GM08714 (cell line): ENCODE data around the gene PTCH1.

Experiments used
- H3K4me3 ChIP-seq: fragments of 200-500 bp; sonication (Bioruptor generic); 2 replicates; pipeline ENCODE4 v1.5.1; 2014; ENCODE audit warnings: mild to moderate bottlenecking, low read length, inconsistent platforms
- ZNF274 ChIP-seq: IDR thresholded peaks from 2 replicates; pipeline ENCODE4 v1.6.1; 2012; ENCODE audit warnings: mild to moderate bottlenecking, low read depth, low read length

The PTCH1 gene

GRCh38 chr9:95516734-95517558 lies at the start of gene PTCH1:
PTCH1 (minus strand) TSS chr9:95516971.
- no peak for TF ChIP-seq ZNF274

GRCh38 chr9:95565982-95566381 lies 49.2 kb upstream of the PTCH1 start:
- no peak overlapping the region for H3K4me3 ChIP-seq
- no peak for TF ChIP-seq ZNF274

More at GRCh38 chr9:95516734-95517558, at the start of gene PTCH1:
- H3K4me3 ChIP-seq, result peak within 1 kb of the TSS; percentile 48; the same call in 1 of the 2 replicates

DNA sequence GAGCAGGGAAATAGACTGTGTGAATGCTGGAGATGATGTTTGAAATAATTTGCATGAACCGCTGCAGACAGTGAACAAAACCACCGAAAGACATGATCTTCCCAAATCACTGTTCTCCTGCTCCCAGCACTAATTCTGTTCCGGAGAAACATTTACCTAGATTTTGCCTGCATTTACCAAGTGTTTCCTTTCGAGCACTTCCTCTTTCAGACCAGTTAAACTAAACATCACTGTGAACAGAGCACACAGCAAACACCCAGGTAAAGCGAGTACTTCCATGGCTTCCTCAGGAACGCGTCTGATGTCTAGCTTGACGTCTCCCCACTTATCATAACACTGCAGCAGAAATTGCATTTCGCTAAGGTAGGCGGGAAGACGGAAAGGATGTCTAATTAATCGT lies 45.1 kb upstream of the PTCH1 start:
- no peak for TF ChIP-seq ZNF274
- H3K4me3 ChIP-seq, result no peak overlapping the region

- no peak for TF ChIP-seq ZNF274
These were observed 40.4 kb upstream of the PTCH1 start for GRCh38 chr9:95557142-95557541.

DNA sequence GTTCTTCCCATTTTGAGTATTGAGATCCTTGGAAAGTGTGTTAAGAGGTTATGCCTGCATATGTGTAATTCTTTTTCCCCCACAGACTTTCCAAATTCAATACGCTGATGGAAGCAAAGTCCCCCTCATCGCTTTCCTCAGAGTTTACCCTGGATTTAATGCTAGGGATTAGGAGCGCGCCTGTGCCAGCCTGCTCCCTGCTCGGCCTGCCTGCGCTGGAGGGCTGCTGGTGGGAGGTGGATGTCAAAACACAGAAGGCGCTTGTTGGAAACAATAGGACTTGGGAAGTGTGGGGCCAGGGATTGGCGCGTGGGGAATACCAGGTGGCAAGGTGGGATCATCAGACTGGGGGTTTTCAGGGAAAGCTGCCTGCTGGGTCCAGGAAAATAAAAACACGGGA lies 39.8 kb upstream of the PTCH1 start:
- H3K4me3 ChIP-seq, result no peak overlapping the region
- no peak for TF ChIP-seq ZNF274

More at GRCh38 chr9:95557142-95557541, 40.4 kb upstream of the PTCH1 start:
- no peak overlapping the region for H3K4me3 ChIP-seq

DNA sequence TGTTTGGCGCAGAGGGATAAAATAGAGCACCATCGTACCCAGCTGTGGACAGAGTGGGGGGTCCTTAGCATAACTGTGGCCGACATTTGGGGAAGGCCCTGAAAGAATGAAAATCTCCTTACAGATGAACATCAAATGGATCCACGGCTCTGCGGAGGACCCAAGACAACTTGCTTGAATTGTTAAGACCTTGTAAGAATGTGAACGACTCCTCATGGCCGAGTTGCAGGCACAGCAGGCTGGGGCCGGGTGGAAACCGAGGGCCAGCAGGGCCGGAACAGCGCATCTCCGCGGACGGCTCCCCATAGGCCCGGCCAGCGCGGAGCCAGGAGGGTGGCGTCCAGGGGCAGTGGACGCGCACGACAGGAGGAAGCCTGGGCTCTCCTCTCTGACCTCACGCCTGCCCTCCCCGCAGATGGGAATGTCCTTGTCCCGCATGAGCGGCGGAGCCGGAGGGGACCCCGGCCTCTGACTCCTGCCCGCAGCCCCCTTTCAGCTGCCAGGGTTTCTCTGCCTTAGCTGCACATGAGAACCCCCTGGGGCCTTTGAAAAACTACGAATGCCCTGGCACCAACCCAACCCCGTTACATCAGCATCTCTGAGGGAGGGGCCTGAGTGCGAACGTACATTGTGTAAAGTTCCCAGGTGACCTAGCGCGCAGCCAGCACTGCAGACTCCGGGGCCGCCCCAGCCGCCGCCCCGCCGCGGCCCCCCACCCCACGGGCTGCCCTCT lies 36.2 kb upstream of the PTCH1 start:
- H3K4me3 ChIP-seq, result no peak overlapping the region
- TF ChIP-seq ZNF274, result no peak

GRCh38 chr9:95552255-95552654 lies 35.5 kb upstream of the PTCH1 start:
- no peak overlapping the region for H3K4me3 ChIP-seq
- TF ChIP-seq ZNF274, result no peak

GRCh38 chr9:95551406-95551805 lies 34.6 kb upstream of the PTCH1 start:
- no peak for TF ChIP-seq ZNF274

DNA sequence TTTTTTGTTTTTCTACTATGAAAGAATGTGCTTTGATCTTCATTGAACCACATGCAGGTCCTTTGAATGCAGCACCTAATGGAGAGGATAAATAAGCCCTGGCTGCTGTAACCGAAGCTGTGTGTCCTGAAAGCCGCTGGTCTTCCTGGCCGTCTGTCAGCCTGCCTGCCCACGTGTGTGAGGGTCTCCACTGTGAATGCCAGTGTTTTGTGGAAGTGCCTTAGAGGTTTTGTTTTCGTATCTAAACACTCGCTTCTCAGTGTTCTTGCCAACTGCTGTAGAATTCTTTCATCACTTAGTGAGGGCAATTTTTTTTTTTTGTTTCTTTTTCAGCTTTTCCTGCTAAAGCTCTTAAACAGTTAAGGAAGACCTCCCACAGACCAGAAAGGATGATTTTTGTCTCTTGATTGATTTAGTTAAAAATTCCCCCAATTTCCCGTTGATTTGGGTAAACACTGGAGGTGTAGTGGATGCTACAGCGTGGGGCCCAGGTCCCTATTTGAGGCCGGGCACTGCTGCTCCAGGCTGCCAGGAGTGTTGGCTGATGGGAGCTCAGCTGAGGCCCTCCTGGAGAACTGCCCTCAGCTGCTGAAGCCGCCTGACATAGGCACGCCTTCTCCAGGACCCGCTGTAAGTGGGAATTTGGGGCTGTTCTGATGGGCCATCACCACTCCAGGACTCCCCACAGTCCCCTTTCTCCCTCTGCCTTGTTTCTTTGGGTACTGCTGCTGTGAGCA lies 29.2 kb upstream of the PTCH1 start:
- TF ChIP-seq ZNF274, result no peak

More at GRCh38 chr9:95551406-95551805, 34.6 kb upstream of the PTCH1 start:
- H3K4me3 ChIP-seq, result no peak overlapping the region

DNA sequence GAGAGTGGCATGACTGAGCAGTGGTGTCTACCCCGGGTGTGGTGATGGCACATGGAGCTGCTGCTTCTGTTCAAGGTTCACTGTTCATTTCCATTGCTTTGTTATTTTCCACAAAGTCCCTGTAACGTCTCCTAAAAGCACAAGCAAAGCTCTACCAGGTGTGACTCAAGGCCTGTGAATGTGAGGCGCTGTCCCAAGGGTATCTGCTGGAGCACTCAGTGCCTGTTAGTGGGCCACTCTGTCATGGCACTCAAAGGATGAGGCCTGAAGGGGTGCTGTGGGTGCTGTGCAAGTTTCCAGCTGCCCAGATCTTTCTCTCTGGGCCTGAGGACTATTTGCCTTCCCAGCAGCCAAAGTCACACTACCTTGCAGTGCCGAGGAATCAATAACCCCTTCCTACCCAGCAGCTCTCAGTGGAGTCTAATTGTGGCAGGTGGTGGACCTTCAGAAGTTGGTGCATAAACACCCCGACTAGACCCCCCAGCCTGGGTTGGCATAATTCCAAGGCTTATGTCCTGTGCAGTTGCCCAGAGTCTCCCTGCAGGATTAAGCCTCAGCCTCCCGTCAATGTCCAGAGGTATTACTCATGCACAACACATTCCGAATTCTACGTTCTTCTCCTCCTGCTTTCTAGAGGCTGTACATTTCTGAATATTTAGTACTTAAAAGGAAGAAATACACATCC lies 17.4 kb upstream of the PTCH1 start:
- no peak for TF ChIP-seq ZNF274
- H3K4me3 ChIP-seq, result no peak overlapping the region

More for the DNA sequence above, 29.2 kb upstream of the PTCH1 start:
- H3K4me3 ChIP-seq, result no peak overlapping the region

- TF ChIP-seq ZNF274, result no peak
- no peak overlapping the region for H3K4me3 ChIP-seq
These were observed 13.1 kb upstream of the PTCH1 start for GRCh38 chr9:95529910-95530309.

DNA sequence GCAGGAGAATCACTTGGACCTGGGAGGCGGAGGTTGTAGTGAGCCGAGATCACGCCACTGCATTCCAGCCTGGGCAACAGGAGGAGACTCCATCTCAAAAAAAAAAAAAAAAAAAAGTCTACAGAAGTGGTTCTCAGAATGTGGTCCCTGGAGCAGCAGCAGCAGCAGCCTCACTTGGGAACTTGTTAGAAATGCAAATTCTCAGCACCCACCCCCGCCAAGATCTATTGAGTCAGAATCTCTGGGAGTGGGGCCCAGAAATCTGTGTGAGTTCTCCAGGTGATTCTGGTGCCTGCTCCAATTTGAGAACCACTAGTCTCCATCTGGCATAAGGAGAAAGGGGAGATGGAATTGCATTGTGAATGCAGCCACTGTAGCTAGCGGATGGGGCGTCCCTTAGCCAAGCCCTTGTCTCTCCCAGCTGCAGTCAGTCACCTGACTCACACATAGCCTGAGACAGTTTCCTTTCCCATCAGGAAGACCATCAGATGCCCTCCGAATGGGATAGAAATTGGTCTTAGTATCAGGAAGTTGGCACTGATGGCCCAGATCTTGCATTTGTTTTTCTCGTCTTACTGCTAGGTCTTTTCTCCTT lies 12.2 kb upstream of the PTCH1 start:
- no peak overlapping the region for H3K4me3 ChIP-seq
- no peak for TF ChIP-seq ZNF274

DNA sequence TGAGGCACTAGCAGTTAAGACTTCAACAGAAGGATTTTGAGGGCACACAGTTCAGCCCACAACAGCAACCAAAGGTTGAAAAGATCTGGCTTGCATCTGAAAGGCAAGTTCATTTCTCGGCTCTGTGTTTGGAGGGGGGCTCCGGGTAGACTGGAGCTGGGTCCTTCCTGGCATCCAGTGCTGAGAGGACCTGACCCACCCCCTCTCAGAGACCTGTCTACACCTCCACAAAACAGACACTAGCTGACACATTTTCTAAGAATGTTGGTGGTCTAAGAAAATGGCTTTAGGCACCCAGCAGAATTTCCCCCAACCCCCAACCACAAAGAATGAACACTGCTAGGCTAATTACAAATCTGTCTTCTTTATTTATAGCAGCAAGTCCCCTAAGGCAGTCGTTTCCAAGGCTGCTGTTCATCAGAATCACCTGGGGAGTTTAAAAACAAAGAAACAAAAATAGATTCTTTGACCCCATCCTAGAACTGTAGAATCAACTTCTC lies 6.2 kb upstream of the PTCH1 start:
- TF ChIP-seq ZNF274, result no peak
- H3K4me3 ChIP-seq, result no peak overlapping the region

DNA sequence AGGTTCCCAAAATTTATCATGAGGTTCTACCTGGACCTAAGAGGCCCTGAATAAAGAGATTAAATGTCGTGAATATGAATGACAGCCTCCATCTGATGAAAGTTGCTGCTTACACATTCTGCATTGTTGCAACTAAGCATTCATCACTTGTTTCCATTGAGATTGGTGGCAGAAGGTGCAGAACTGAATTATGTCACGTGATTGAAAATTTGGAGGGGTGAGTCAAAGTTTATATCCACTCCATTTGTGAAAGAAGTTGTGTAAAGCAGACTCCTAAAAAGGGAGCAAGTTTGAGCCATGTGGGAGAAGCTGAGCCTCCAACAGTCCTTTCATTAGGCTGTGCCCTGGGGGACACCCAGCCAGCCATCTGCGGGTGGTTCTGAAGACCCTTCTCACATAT lies 4.9 kb upstream of the PTCH1 start:
- no peak overlapping the region for H3K4me3 ChIP-seq
- TF ChIP-seq ZNF274, result no peak
